Duodenal mucosa (tissue), 2 donors: ENCODE measurements around the gene IQCH.

Source experiments
- H3K27ac ChIP-seq: one replicate; pipeline ENCODE4 v1.7.0; 2013; ENCODE audit warnings: low read depth, low read length
- H3K27me3 ChIP-seq, 2 donors: one replicate each; pipeline ENCODE4 v1.7.0; 2013; ENCODE audit warnings: low read length in 2 of 2, control low read depth in 1 of 2; ENCODE audit not compliant: insufficient read depth in 2 of 2, control insufficient read depth in 1 of 2
- H3K36me3 ChIP-seq, 2 donors: one replicate each; pipeline ENCODE4 v1.7.0; 2013; ENCODE audit warnings: low read length in 2 of 2, control low read depth in 1 of 2; ENCODE audit not compliant: insufficient read depth in 2 of 2, control insufficient read depth in 1 of 2
- H3K4me1 ChIP-seq, 2 donors: one replicate each; pipeline ENCODE4 v1.7.0; 2013; ENCODE audit warnings: low read length in 2 of 2, control low read depth in 1 of 2; ENCODE audit not compliant: insufficient read depth in 2 of 2, control insufficient read depth in 1 of 2
- H3K4me3 ChIP-seq, 2 donors: one replicate each; pipeline ENCODE4 v1.7.0; 2013; ENCODE audit warnings: low read length in 2 of 2, low read depth in 1 of 2
- H3K9ac ChIP-seq, 2 donors: one replicate each; pipeline ENCODE4 v1.7.0; 2013; ENCODE audit warnings: low read length in 2 of 2, low read depth in 1 of 2
- H3K9me3 ChIP-seq, 2 donors: one replicate each; pipeline ENCODE4 v1.7.0; 2013; ENCODE audit warnings: low read length in 2 of 2, control low read depth in 1 of 2; ENCODE audit not compliant: control insufficient read depth in 1 of 2

The IQCH gene

DNA sequence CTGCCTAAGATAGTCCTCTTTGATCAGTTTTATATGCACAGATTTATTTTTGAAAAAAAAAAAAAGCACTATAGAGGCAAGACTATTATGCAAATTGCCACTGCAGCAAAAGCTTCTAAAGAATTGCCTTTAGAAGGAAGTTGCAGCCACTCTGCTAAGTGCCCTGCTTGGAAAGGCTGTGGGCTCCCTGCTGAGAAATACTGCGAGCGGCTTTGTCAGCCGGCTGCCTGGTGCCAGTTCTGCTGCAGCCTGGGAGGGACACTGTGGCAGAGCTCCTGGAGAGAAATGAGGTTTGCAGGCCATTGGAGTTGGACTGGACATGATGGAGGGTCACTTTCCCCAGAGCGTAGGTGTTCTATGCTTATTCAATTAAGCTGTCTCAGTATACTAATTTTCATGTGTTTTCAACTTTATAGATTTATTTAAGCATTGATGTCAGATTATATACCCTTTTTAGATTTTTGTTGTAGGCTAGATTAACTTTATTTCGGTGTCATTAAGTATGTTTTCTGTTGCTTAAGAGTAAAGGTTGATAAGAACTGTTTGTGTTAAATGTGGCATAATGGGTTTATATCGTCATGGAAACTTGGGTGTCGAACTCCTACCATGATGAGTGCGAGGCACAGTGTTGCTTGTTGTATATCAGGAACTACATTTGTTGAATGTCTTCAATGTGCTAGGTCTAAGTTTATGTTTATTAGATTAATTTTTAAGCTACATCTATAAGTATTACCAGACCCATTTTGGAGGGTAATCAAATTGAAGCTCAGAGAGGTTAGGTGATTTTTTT lies 294.5 kb downstream of the IQCH start:
- H3K4me3 ChIP-seq, result no peak overlapping the region
- no peaks in the 10 kb centered on the region for H3K9me3 ChIP-seq
- peaks cover 11 to 20% of the 10 kb centered on the region in 2 donors for H3K36me3 ChIP-seq
- H3K4me1 ChIP-seq, result peaks cover 6 to 24% of the 10 kb centered on the region in 2 donors
- no peaks in the 10 kb centered on the region for H3K27me3 ChIP-seq
- no peak overlapping the region for H3K9ac ChIP-seq
- H3K27ac ChIP-seq, result no peak overlapping the region

DNA sequence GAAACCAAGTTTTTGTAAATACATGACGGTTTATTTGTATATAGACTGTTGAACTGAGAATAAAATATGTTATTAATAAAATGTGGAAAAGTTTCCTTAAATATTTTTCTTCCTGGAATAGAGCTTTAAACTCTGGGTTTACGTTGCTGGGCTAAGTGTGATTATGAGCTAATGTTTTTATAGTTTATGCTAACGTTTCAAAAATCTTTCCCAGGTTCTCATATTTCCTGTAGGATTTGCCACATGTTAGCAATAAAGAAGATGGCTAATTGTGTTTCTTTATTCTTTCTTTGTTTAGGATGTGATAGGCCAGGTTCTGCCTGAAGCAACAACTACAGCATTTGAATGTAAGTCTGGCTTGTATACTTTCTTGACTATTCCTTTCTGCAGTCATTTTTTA lies 295.1 kb downstream of the IQCH start:
- Histone ChIP-seq H3K9ac (no peak overlapping the region), H3K27ac (no peak overlapping the region), H3K27me3 (no peaks in the 10 kb centered on the region), H3K4me1 (peaks cover 0 to 20% of the 10 kb centered on the region in 2 donors), H3K36me3 (peaks cover 11 to 20% of the 10 kb centered on the region in 2 donors), H3K4me3 (no peak overlapping the region), H3K9me3 (no peaks in the 10 kb centered on the region)

DNA sequence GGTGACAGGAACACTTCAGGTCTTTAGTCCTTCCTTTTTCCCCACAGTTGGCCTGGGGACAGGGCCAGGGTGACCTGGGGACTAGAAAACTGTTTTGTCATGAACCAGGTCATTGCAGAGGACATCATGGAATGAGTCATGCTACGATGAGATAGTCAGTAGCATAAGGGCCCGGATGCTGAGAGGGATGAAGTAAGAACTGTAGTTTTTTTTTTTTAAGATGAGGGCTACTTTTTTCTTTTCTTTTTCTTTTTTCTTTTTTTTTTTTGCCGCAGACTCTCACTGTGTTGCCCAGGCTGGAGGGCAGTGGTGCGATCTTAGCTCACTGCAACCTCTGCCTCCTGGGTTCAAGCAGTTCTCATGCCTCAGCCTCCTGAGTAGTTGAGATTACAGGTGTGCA lies 295.9 kb downstream of the IQCH start:
- no peaks in the 10 kb centered on the region for H3K27me3 ChIP-seq
- peaks cover 0 to 16% of the 10 kb centered on the region in 2 donors for H3K4me1 ChIP-seq
- H3K36me3 ChIP-seq, result peaks cover 11 to 20% of the 10 kb centered on the region in 2 donors
- no peak overlapping the region for H3K4me3 ChIP-seq
- H3K9ac ChIP-seq, result no peak overlapping the region
- H3K9me3 ChIP-seq, result no peaks in the 10 kb centered on the region
- H3K27ac ChIP-seq, result no peak overlapping the region

DNA sequence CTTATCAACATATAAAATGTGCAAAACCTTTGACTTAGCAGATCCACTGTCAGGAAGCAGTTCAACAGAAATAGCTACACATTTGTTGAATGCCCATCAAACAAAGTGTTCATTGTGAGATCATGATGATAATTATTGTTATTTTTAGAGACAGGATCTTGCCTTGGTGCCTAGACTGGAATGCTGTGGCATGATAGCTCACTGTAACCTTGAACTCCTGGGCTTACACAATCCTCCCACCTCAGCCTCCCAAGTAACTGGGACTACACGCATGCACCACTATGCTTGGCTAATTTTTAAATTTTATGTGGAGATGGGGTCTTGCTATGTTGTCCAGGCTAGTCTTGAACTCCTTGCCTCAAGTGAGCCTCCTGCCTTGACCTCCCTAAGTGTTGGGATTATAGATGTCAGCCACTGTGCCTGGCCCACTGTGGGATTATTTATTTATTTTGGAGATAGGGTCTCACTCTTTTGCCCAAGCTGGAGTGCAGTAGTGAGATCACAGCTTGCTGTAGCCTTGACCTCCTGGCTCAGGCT lies 296.7 kb downstream of the IQCH start:
- Histone ChIP-seq H3K9me3 (no peaks in the 10 kb centered on the region), H3K36me3 (peaks cover 7 to 19% of the 10 kb centered on the region in 2 donors), H3K9ac (no peak overlapping the region), H3K4me1 (peaks cover 0 to 16% of the 10 kb centered on the region in 2 donors), H3K27ac (no peak overlapping the region), H3K4me3 (no peak overlapping the region), H3K27me3 (no peaks in the 10 kb centered on the region)
